Muscle of arm (tissue), 12 donors: ENCODE data around the gene LINGO4. TPM values are rescaled to one million over a fixed set of nuclear protein-coding genes. Genes with fewer than 3 reads are reported as not detected.
"Not testable (repeated sequence)": the region's sequence is repeated elsewhere in the genome, so short reads cannot be mapped to it uniquely, and the experiment has no call there.

Experiments
- DNase-seq: peaks from one replicate; pipeline ENCODE4 v3.0.0-alpha.2; 2013
- polyA plus RNA-seq, 12 donors: library from polyadenylated mRNA; unstranded; fragments of 120-200 nt; gene quantifications; one replicate each; pipeline ENCODE4 v1.2.1, GENCODE V29; 2013; ENCODE audit not compliant: insufficient read length in 12 of 12

The LINGO4 gene
- polyA plus RNA-seq, 12 donors: 0.07 to 0.67 (median 0.33) TPM; not detected in 2

GRCh38 chr1:151783796-151784195 lies 21.4 kb downstream of the LINGO4 start:
- DNase-seq: no peak

- no peak for DNase-seq
These were observed 22.5 kb downstream of the LINGO4 start for GRCh38 chr1:151782741-151783140.

GRCh38 chr1:151782026-151782425 lies 23.2 kb downstream of the LINGO4 start:
- DNase-seq: not testable (repeated sequence)

GRCh38 chr1:151780736-151781135 lies 24.5 kb downstream of the LINGO4 start:
- not testable (repeated sequence) for DNase-seq

GRCh38 chr1:151779852-151780251 lies 25.4 kb downstream of the LINGO4 start:
- DNase-seq: no peak

GRCh38 chr1:151777317-151777716 lies 27.9 kb downstream of the LINGO4 start:
- DNase-seq: no peak

- DNase-seq: no peak
These were observed 28.6 kb downstream of the LINGO4 start for GRCh38 chr1:151776665-151777062.

- DNase-seq: no peak
These were observed 29.1 kb downstream of the LINGO4 start for GRCh38 chr1:151775894-151776664.

- no peak for DNase-seq
These were observed 30.8 kb downstream of the LINGO4 start for GRCh38 chr1:151774256-151774922.

GRCh38 chr1:151773702-151774101 lies 31.5 kb downstream of the LINGO4 start:
- DNase-seq: no peak

GRCh38 chr1:151769270-151769669 lies 35.9 kb downstream of the LINGO4 start:
- DNase-seq: not testable (repeated sequence)

- not testable (repeated sequence) for DNase-seq
These were observed 36.7 kb downstream of the LINGO4 start for GRCh38 chr1:151768351-151769066.

GRCh38 chr1:151763990-151764389 lies 41.2 kb downstream of the LINGO4 start:
- no peak for DNase-seq

- peak; percentile 84 for DNase-seq
These were observed 42.0 kb downstream of the LINGO4 start, which contains the start of gene MRPL9 for GRCh38 chr1:151762941-151763921. Gene MRPL9 (minus strand): TSS chr1:151763496. CDS start chr1:151763479, 17 bp downstream.

GRCh38 chr1:151760597-151761385 lies 44.4 kb downstream of the LINGO4 start:
- no peak for DNase-seq

- DNase-seq: no peak
These were observed 46.0 kb downstream of the LINGO4 start for GRCh38 chr1:151759241-151759640.

GRCh38 chr1:151756291-151756690 lies 48.9 kb downstream of the LINGO4 start:
- DNase-seq: no peak
